Aorta (tissue), 5 donors: ENCODE results near the gene MAP6. TPM values are rescaled to one million over a fixed set of nuclear protein-coding genes. Genes with fewer than 3 reads are reported as not detected.

Experiments used
- ATAC-seq: fragments of 200-7000 bp; cut with Tn5 transposase; one replicate; pipeline ENCODE4 v1.9.1; 2022; ENCODE audit warnings: moderate library complexity; ENCODE audit not compliant: low FRiP score
- DNase-seq, 2 donors: peaks; one replicate each; pipeline ENCODE4 v3.0.0-alpha.2; 2020
- H3K27ac ChIP-seq, 2 donors: one replicate each; pipeline ENCODE4 v1.5.1; 2013; ENCODE audit warnings: low read length in 2 of 2, mild to moderate bottlenecking in 2 of 2, moderate library complexity in 2 of 2, control low read depth in 1 of 2, inconsistent platforms in 1 of 2, low read depth in 1 of 2
- H3K27me3 ChIP-seq, 2 donors: one replicate each; pipeline ENCODE4 v1.6.1; 2013; ENCODE audit warnings: control low read depth in 1 of 2, low read length in 1 of 2, mild to moderate bottlenecking in 1 of 2, moderate library complexity in 1 of 2; ENCODE audit not compliant: insufficient read depth in 2 of 2, control insufficient read depth in 1 of 2
- H3K36me3 ChIP-seq, 2 donors: one replicate each; pipeline ENCODE4 v1.6.1; 2013; ENCODE audit warnings: control low read depth in 1 of 2, low read length in 1 of 2, mild to moderate bottlenecking in 1 of 2; ENCODE audit not compliant: insufficient read depth in 2 of 2, control insufficient read depth in 1 of 2
- H3K4me1 ChIP-seq, 2 donors: one replicate each; pipeline ENCODE4 v1.6.1; 2013; ENCODE audit warnings: low read length in 2 of 2, control low read depth in 1 of 2, mild to moderate bottlenecking in 1 of 2, moderate library complexity in 1 of 2; ENCODE audit not compliant: insufficient read depth in 2 of 2, control insufficient read depth in 1 of 2
- H3K4me3 ChIP-seq, 2 donors: one replicate each; pipeline ENCODE4 v1.5.1; 2013; ENCODE audit warnings: low read length in 2 of 2, control low read depth in 1 of 2, mild to moderate bottlenecking in 1 of 2
- H3K9me3 ChIP-seq: one replicate; pipeline ENCODE4 v1.6.1; 2013; ENCODE audit warnings: mild to moderate bottlenecking, low read length; ENCODE audit not compliant: control insufficient read depth
- WGBS, 2 donors: extraction: QIAGEN DNeasy Blood & Tissue Kit; methylation state at CpG; one replicate each; pipeline ENCODE4 v1.1.7; 2013; 5-methylcytosine and 5-hydroxymethylcytosine counted together
- intact Hi-C, 2 donors: fragments of 100-400 bp; cut with DNase I; formaldehyde crosslinking; loops; one replicate each; pipeline versions ENCODE4 v1.14.2 to v1.15.0; 2022
- polyA plus RNA-seq, 2 donors: library from polyadenylated mRNA; stranded (reverse); fragments of 200-250 nt; gene quantifications; one replicate each; pipeline ENCODE4 v1.2.3, GENCODE V29; 2013
- total RNA-seq, 2 donors: library from RNA; stranded (reverse); fragmentation: NEBNext Ultra II Directional; extraction: Animal tissue kit (Norgen Biotek cat#: 25700); gene quantifications; one replicate each; pipeline ENCODE4 v1.2.1, GENCODE V29; 2021
- donor health status: healthy with polysubstance abuse.
- donor health status: Bipolar disorder and iron deficiency.
- donor health status: DM: no; HTN: no; CAD: no.
- donor health status: DM: no; HTN: no; CAD: no.
- donor health status: DM: yes; HTN: yes; CAD: no.

The MAP6 gene
- total and polyA plus RNA-seq, 4 donors, result 6.4 to 16.7 (median 11.3) TPM

- ATAC-seq (no peak), DNase-seq (no peak)
- intact Hi-C loops, result no loop called here
- 79 to 84% methylated on average over 6 of the region's 6 CpGs for WGBS, 2 donors
- H3K4me1 ChIP-seq, result no peaks in the 10 kb centered on the region
- H3K27me3 ChIP-seq, result no peaks in the 10 kb centered on the region
- H3K9me3 ChIP-seq, result no peaks in the 10 kb centered on the region
- H3K4me3 ChIP-seq, result no peak overlapping the region
- no peak overlapping the region for H3K27ac ChIP-seq
- H3K36me3 ChIP-seq, result no peaks in the 10 kb centered on the region
These were observed 74.6 kb downstream of the MAP6 start for GRCh38 chr11:75594211-75594610.

GRCh38 chr11:75593286-75593915 lies 75.4 kb downstream of the MAP6 start:
- H3K27ac ChIP-seq, result no peak overlapping the region
- H3K27me3 ChIP-seq, result no peaks in the 10 kb centered on the region
- ATAC-seq (no peak), DNase-seq (no peak)
- 63 to 68% methylated on average over 2 of the region's 2 CpGs for WGBS, 2 donors
- no peaks in the 10 kb centered on the region for H3K36me3 ChIP-seq
- no peaks in the 10 kb centered on the region for H3K9me3 ChIP-seq
- H3K4me3 ChIP-seq, result no peak overlapping the region
- no peaks in the 10 kb centered on the region for H3K4me1 ChIP-seq
- intact Hi-C loops, result no loop called here

- Histone ChIP-seq H3K36me3 (no peaks in the 10 kb centered on the region), H3K4me3 (no peak overlapping the region), H3K9me3 (no peaks in the 10 kb centered on the region), H3K27ac (no peak overlapping the region), H3K4me1 (no peaks in the 10 kb centered on the region), H3K27me3 (no peaks in the 10 kb centered on the region)
- ATAC-seq (no peak), DNase-seq (no peak)
- WGBS, 2 donors, result 91 to 100% methylated on average over 2 of the region's 2 CpGs
- intact Hi-C loops, result no loop called here
These were observed 76.1 kb downstream of the MAP6 start for GRCh38 chr11:75592715-75593114.

GRCh38 chr11:75591966-75592365 lies 76.9 kb downstream of the MAP6 start:
- no peak for DNase-seq
- 86 to 89% methylated on average over 6 of the region's 6 CpGs for WGBS, 2 donors
- Histone ChIP-seq H3K4me3 (no peak overlapping the region), H3K27ac (no peak overlapping the region), H3K36me3 (no peaks in the 10 kb centered on the region), H3K27me3 (no peaks in the 10 kb centered on the region), H3K4me1 (no peaks in the 10 kb centered on the region), H3K9me3 (no peaks in the 10 kb centered on the region)
- no peak for ATAC-seq
- intact Hi-C loops, result no loop called here

GRCh38 chr11:75591371-75591770 lies 77.5 kb downstream of the MAP6 start:
- H3K4me1 ChIP-seq, result no peaks in the 10 kb centered on the region
- H3K9me3 ChIP-seq, result no peaks in the 10 kb centered on the region
- no peaks in the 10 kb centered on the region for H3K36me3 ChIP-seq
- intact Hi-C loops, result no loop called here
- 78 to 79% methylated on average over 8 of the region's 8 CpGs for WGBS, 2 donors
- H3K4me3 ChIP-seq, result no peak overlapping the region
- DNase-seq (no peak), ATAC-seq (no peak)
- H3K27me3 ChIP-seq, result no peaks in the 10 kb centered on the region
- no peak overlapping the region for H3K27ac ChIP-seq

GRCh38 chr11:75589933-75590332 lies 78.9 kb downstream of the MAP6 start:
- 54 to 59% methylated on average over 2 of the region's 2 CpGs for WGBS, 2 donors
- Histone ChIP-seq H3K27ac (no peak overlapping the region), H3K4me1 (no peaks in the 10 kb centered on the region), H3K27me3 (no peaks in the 10 kb centered on the region), H3K36me3 (no peaks in the 10 kb centered on the region), H3K4me3 (no peak overlapping the region), H3K9me3 (no peaks in the 10 kb centered on the region)
- ATAC-seq (no peak), DNase-seq (no peak)
- intact Hi-C loops, result loop anchor here in 1 of 2 donors (5.0 kb wide), 1 partner anchor 77 kb away; the partner anchor contains the start of gene MAP6

GRCh38 chr11:75589051-75589450 lies 79.8 kb downstream of the MAP6 start:
- Histone ChIP-seq H3K27me3 (no peaks in the 10 kb centered on the region), H3K4me3 (no peak overlapping the region), H3K4me1 (no peaks in the 10 kb centered on the region), H3K36me3 (no peaks in the 10 kb centered on the region), H3K27ac (no peak overlapping the region), H3K9me3 (no peaks in the 10 kb centered on the region)
- DNase-seq, result no peak
- 89 to 93% methylated on average over 7 of the region's 7 CpGs for WGBS, 2 donors
- no peak for ATAC-seq
- intact Hi-C loops, result loop anchor here in 1 of 2 donors (5.0 kb wide), 1 partner anchor 78 kb away; the partner anchor contains the start of gene MAP6

- no peak overlapping the region for H3K4me3 ChIP-seq
- ATAC-seq (no peak), DNase-seq (peak in 1 of 2 donors; percentile 21)
- no peaks in the 10 kb centered on the region for H3K27me3 ChIP-seq
- no peaks in the 10 kb centered on the region for H3K4me1 ChIP-seq
- H3K9me3 ChIP-seq, result no peaks in the 10 kb centered on the region
- H3K27ac ChIP-seq, result no peak overlapping the region
- no peaks in the 10 kb centered on the region for H3K36me3 ChIP-seq
- intact Hi-C loops, result loop anchor here in 1 of 2 donors (5.0 kb wide), 1 partner anchor 79 kb away; the partner anchor contains the start of gene MAP6
- WGBS, 2 donors, result 93 to 94% methylated on average over 6 of the region's 6 CpGs
These were observed 80.8 kb downstream of the MAP6 start for GRCh38 chr11:75588051-75588481.

- no peaks in the 10 kb centered on the region for H3K9me3 ChIP-seq
- ATAC-seq (no peak), DNase-seq (no peak)
- H3K27ac ChIP-seq, result no peak overlapping the region
- H3K27me3 ChIP-seq, result no peaks in the 10 kb centered on the region
- WGBS, 2 donors, result 94 to 97% methylated on average over 3 of the region's 3 CpGs
- intact Hi-C loops, result loop anchor here in 1 of 2 donors (5.0 kb wide), 1 partner anchor 81 kb away; the partner anchor contains the start of gene MAP6
- no peak overlapping the region for H3K4me3 ChIP-seq
- H3K36me3 ChIP-seq, result no peaks in the 10 kb centered on the region
- H3K4me1 ChIP-seq, result no peaks in the 10 kb centered on the region
These were observed 82.4 kb downstream of the MAP6 start for GRCh38 chr11:75586395-75586794.
